ENCODE data around the gene NOVA1. TPM values are rescaled to one million over a fixed set of nuclear protein-coding genes. Genes with fewer than 3 reads are reported as not detected.

NOVA1 gene
- polyA plus RNA-seq, 2 of the 4 experiments (the other 2 are of a cell fraction) = 5.1 to 9.8 TPM

DNA sequence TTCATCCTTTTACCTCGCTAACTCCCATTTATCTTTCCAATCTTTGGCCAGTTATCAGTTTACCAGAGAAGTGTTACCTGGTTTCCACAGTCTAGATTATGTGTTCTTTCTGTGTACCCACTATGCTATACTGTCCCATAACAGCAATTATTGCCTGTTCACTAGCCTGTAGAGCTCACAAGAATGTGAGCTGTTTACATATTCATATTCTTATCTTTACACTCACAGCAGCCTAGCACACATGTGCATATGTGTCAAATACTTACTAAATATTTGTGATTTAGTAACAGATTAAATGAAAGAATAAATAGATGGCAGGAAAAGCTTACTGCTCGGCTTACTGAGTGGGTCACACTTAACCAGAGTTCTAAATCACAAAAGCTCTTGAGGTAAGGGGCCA lies 97.8 kb downstream of the NOVA1 start:
- FAIRE-seq (no peak), DNase-seq (ENCODE audit: low read depth in 1 of 2, low spot score in 1 of 2) (no peak), ATAC-seq (no peak)
- TF ChIP-seq CHD4 (IDR thresholded peaks at IDR 0.05; ENCODE audit: borderline replicate concordance) (no peak), NPAS2 (CRISPR knock-in tag; IDR thresholded peaks at IDR 0.05; ENCODE audit: borderline replicate concordance) (no peak), EHMT2 (IDR thresholded peaks at IDR 0.05; ENCODE audit: low read depth) (no peak), POLR2AphosphoS2 (conservative IDR thresholded peaks at IDR 0.05; ENCODE audit: low read length) (no peak), JUNB (IDR thresholded peaks at IDR 0.05) (no peak), EP300 (IDR thresholded peaks at IDR 0.05) (no peak), TFCP2L1 (CRISPR knock-in tag; IDR thresholded peaks at IDR 0.05) (no peak), ZFP36 (IDR thresholded peaks at IDR 0.05; ENCODE audit: borderline replicate concordance, partially characterized antibody) (no peak), ESRRA (IDR thresholded peaks at IDR 0.05; ENCODE audit: borderline replicate concordance, low read length) (no peak), HOXB5 (CRISPR knock-in tag; IDR thresholded peaks at IDR 0.05) (no peak), RAD21 (conservative IDR thresholded peaks at IDR 0.05 in 1 of 2, IDR thresholded peaks at IDR 0.05 in 1 of 2) (no peak), SMC3 (IDR thresholded peaks at IDR 0.05) (no peak), ZC3H11A (IDR thresholded peaks at IDR 0.05) (no peak), FOSB (CRISPR knock-in tag; IDR thresholded peaks at IDR 0.05) (no peak), HOXA7 (CRISPR knock-in tag; IDR thresholded peaks at IDR 0.05) (no peak), NFE2L2 (conservative IDR thresholded peaks at IDR 0.05; ENCODE audit: low read length) (no peak), HOXB13 (CRISPR knock-in tag; IDR thresholded peaks at IDR 0.05; ENCODE audit: low read depth) (no peak)
- TF ChIP-seq, protein P1, sequence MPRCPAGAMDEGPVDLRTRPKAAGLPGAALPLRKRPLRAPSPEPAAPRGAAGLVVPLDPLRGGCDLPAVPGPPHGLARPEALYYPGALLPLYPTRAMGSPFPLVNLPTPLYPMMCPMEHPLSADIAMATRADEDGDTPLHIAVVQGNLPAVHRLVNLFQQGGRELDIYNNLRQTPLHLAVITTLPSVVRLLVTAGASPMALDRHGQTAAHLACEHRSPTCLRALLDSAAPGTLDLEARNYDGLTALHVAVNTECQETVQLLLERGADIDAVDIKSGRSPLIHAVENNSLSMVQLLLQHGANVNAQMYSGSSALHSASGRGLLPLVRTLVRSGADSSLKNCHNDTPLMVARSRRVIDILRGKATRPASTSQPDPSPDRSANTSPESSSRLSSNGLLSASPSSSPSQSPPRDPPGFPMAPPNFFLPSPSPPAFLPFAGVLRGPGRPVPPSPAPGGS (IDR thresholded peaks at IDR 0.05) = no peak
- TF ChIP-seq, protein P2, sequence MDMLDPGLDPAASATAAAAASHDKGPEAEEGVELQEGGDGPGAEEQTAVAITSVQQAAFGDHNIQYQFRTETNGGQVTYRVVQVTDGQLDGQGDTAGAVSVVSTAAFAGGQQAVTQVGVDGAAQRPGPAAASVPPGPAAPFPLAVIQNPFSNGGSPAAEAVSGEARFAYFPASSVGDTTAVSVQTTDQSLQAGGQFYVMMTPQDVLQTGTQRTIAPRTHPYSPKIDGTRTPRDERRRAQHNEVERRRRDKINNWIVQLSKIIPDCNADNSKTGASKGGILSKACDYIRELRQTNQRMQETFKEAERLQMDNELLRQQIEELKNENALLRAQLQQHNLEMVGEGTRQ (IDR thresholded peaks at IDR 0.05) = no peak
- H3K27ac ChIP-seq = no peak overlapping the region
- H3K4me2 ChIP-seq = no peak overlapping the region
- 65% methylated on average over 2 of the region's 2 CpGs for WGBS (ENCODE audit: missing lambda C conversion rate)
- no peak overlapping the region for H3K4me3 ChIP-seq
- ChIA-PET POLR2A (no interaction called here), CTCF (no interaction called here)
- no peaks in the 10 kb centered on the region for H3K9me3 ChIP-seq
- no peaks in the 10 kb centered on the region for H3K4me1 ChIP-seq

DNA sequence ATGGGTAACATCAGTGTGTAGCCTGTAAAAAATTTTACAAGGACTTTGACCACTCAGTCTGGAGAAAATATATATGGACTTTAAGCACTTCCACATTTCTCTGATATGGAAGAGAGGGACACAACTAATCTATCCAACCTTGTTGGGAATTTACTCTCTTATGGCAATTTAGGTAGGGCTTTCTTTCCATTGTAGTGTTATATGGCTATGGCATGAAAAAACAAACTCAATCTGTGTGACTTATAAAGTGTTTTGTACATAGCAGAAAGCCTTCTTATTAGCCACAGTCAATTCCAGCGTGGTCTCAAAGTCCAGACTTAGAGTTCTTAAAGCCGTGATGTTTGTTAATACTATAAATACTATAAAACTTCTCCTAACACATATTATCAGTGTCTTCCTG lies 98.3 kb downstream of the NOVA1 start:
- no peak overlapping the region for H3K4me3 ChIP-seq
- FAIRE-seq (no peak), ATAC-seq (no peak), DNase-seq (ENCODE audit: low read depth in 1 of 2, low spot score in 1 of 2) (no peak)
- H3K9me3 ChIP-seq = no peaks in the 10 kb centered on the region
- no peaks in the 10 kb centered on the region for H3K4me1 ChIP-seq
- TF ChIP-seq, protein P1 (IDR thresholded peaks at IDR 0.05) = no peak
- TF ChIP-seq TFCP2L1 (CRISPR knock-in tag; IDR thresholded peaks at IDR 0.05) (no peak), CEBPB (IDR thresholded peaks at IDR 0.05) (no peak), CHD2 (IDR thresholded peaks at IDR 0.05; ENCODE audit: low read length, partially characterized antibody) (no peak), ZNF302 (CRISPR knock-in tag; IDR thresholded peaks at IDR 0.05) (no peak), RNF2 (IDR thresholded peaks at IDR 0.05; ENCODE audit: borderline replicate concordance, low read depth) (no peak), FOXS1 (CRISPR knock-in tag; IDR thresholded peaks at IDR 0.05) (no peak), SREBF2 (IDR thresholded peaks at IDR 0.05) (no peak), HOXB13 (CRISPR knock-in tag; IDR thresholded peaks at IDR 0.05; ENCODE audit: low read depth) (no peak), ZFP36 (IDR thresholded peaks at IDR 0.05; ENCODE audit: borderline replicate concordance, partially characterized antibody) (no peak), GATA3 (IDR thresholded peaks at IDR 0.05; ENCODE audit: borderline replicate concordance) (no peak), MAZ (IDR thresholded peaks at IDR 0.05; ENCODE audit: borderline replicate concordance, low read depth, low read length) (no peak), RCOR1 (IDR thresholded peaks at IDR 0.05; ENCODE audit: low read depth, low read length) (no peak), JUNB (IDR thresholded peaks at IDR 0.05) (no peak), RFX5 (IDR thresholded peaks at IDR 0.05) (no peak), CHD4 (IDR thresholded peaks at IDR 0.05; ENCODE audit: borderline replicate concordance) (no peak)
- TF ChIP-seq, protein P3, sequence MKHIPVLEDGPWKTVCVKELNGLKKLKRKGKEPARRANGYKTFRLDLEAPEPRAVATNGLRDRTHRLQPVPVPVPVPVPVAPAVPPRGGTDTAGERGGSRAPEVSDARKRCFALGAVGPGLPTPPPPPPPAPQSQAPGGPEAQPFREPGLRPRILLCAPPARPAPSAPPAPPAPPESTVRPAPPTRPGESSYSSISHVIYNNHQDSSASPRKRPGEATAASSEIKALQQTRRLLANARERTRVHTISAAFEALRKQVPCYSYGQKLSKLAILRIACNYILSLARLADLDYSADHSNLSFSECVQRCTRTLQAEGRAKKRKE (CRISPR knock-in tag; IDR thresholded peaks at IDR 0.05; ENCODE audit: low read depth) = no peak
- TF ChIP-seq, protein P4, sequence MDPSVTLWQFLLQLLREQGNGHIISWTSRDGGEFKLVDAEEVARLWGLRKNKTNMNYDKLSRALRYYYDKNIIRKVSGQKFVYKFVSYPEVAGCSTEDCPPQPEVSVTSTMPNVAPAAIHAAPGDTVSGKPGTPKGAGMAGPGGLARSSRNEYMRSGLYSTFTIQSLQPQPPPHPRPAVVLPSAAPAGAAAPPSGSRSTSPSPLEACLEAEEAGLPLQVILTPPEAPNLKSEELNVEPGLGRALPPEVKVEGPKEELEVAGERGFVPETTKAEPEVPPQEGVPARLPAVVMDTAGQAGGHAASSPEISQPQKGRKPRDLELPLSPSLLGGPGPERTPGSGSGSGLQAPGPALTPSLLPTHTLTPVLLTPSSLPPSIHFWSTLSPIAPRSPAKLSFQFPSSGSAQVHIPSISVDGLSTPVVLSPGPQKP (IDR thresholded peaks at IDR 0.05; ENCODE audit: low read depth, low read length) = no peak
- CTCF ChIA-PET = no interaction called here
- 64% methylated on average over 2 of the region's 2 CpGs for WGBS (ENCODE audit: missing lambda C conversion rate)
- H3K4me2 ChIP-seq = no peak overlapping the region
- H3K27ac ChIP-seq = no peak overlapping the region
- POLR2A ChIA-PET = no interaction called here
